ENCODE results near the gene MCUR1. TPM values are rescaled to one million over a fixed set of nuclear protein-coding genes. Genes with fewer than 3 reads are reported as not detected.
"Not testable (repeated sequence)": the region's sequence is repeated elsewhere in the genome, so short reads cannot be mapped to it uniquely, and the experiment has no call there.

MCUR1 gene
- total RNA-seq, 1 donor from 2014 or later = 20.6 TPM

DNA sequence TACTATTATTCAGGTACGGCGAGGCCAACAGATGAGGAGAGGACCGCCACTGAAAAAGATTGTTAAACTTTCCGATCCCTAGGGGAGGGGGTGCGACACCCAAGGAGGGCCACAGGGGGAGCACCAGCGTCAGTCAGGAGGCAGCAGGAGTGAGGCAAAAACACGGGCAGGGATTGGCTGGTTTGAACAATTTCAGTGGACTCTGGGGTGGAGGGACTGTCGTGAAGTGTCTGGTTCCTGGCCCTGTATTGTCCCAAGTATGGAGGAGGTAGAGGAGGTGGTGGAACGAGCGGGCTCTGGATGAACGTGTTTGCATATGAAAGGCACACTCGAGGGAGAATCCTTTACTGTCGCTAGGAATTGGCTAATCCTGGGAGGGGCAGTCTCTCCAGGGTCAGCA lies 32.5 kb upstream of the MCUR1 start:
- Mint-ChIP-seq H3K9me3 (ENCODE audit: low read depth) (no peaks in the 10 kb centered on the region), H3K36me3 (ENCODE audit: insufficient read depth) (no peaks in the 10 kb centered on the region), H3K4me1 (ENCODE audit: low read depth) (peaks cover 10% of the 10 kb centered on the region), H3K27me3 (no peaks in the 10 kb centered on the region), H3K27ac (no peak overlapping the region), H3K4me3 (ENCODE audit: low read depth) (no peak overlapping the region)
- DNase-seq (ENCODE audit: low spot score, unreplicated experiment) = no peak
- TF ChIP-seq CTCF (IDR thresholded peaks at IDR 0.05; ENCODE audit: unreplicated experiment) = no peak

DNA sequence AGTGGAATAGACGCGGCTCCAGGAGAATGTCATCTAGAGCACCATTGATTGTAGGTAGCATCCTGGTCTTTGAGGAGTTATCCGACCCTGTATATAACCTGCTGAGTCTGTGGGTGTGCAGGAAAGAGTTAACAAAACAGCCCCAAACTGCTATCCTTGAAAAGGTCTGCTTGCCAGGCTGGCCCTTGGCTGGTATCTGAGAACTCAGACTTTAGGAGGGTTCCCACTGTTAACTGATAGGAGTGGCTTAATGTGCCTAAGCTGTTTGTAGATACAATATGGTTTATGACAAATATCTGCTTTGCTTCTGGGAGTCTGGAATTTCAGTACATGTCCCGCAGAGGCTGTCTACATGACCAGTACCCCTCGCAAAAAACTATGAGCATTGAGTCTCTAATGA lies 27.6 kb upstream of the MCUR1 start:
- TF ChIP-seq CTCF (IDR thresholded peaks at IDR 0.05; ENCODE audit: unreplicated experiment) = no peak
- no peaks in the 10 kb centered on the region for H3K4me1 Mint-ChIP-seq (ENCODE audit: low read depth)
- no peak overlapping the region for H3K27ac Mint-ChIP-seq
- H3K36me3 Mint-ChIP-seq (ENCODE audit: insufficient read depth) = no peaks in the 10 kb centered on the region
- no peak overlapping the region for H3K4me3 Mint-ChIP-seq (ENCODE audit: low read depth)
- no peak for DNase-seq (ENCODE audit: low spot score, unreplicated experiment)
- no peaks in the 10 kb centered on the region for H3K9me3 Mint-ChIP-seq (ENCODE audit: low read depth)
- peaks cover 3% of the 10 kb centered on the region for H3K27me3 Mint-ChIP-seq

- H3K36me3 Mint-ChIP-seq (ENCODE audit: insufficient read depth) = no peaks in the 10 kb centered on the region
- no peak overlapping the region for H3K27ac Mint-ChIP-seq
- DNase-seq (ENCODE audit: low spot score, unreplicated experiment) = no peak
- H3K4me1 Mint-ChIP-seq (ENCODE audit: low read depth) = no peaks in the 10 kb centered on the region
- no peak for TF ChIP-seq CTCF (IDR thresholded peaks at IDR 0.05; ENCODE audit: unreplicated experiment)
- no peak overlapping the region for H3K4me3 Mint-ChIP-seq (ENCODE audit: low read depth)
- H3K9me3 Mint-ChIP-seq (ENCODE audit: low read depth) = no peaks in the 10 kb centered on the region
- H3K27me3 Mint-ChIP-seq = peaks cover 8% of the 10 kb centered on the region
These were observed 24.3 kb upstream of the MCUR1 start for GRCh38 chr6:13838616-13839015.

- H3K27ac Mint-ChIP-seq = no peak overlapping the region
- TF ChIP-seq CTCF (IDR thresholded peaks at IDR 0.05; ENCODE audit: unreplicated experiment) = no peak
- peaks cover 8% of the 10 kb centered on the region for H3K27me3 Mint-ChIP-seq
- H3K36me3 Mint-ChIP-seq (ENCODE audit: insufficient read depth) = no peaks in the 10 kb centered on the region
- H3K9me3 Mint-ChIP-seq (ENCODE audit: low read depth) = no peaks in the 10 kb centered on the region
- no peak overlapping the region for H3K4me3 Mint-ChIP-seq (ENCODE audit: low read depth)
- no peaks in the 10 kb centered on the region for H3K4me1 Mint-ChIP-seq (ENCODE audit: low read depth)
- DNase-seq (ENCODE audit: low spot score, unreplicated experiment) = no peak
These were observed 21.8 kb upstream of the MCUR1 start for GRCh38 chr6:13836170-13836569.

DNA sequence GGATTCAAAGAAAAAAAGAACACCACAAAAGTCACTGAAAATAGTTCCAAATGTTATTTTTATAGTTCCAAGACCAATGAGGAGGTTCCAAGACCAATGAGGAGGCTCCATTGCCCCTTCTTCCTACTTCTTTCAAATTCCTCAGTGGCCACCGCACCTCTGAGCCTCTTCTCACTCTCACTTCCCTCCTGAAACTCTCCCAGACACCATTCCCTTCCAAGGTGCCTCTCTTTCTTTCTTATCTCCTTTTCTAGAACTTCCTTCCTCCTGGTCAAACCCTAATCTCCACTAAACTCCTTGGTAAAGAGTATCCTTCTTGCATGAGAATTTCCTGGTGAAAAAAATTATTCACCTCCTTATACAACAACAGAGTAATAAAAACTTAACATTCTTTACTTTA lies 20.4 kb upstream of the MCUR1 start:
- TF ChIP-seq CTCF (IDR thresholded peaks at IDR 0.05; ENCODE audit: unreplicated experiment) = no peak
- H3K4me1 Mint-ChIP-seq (ENCODE audit: low read depth) = no peaks in the 10 kb centered on the region
- DNase-seq (ENCODE audit: low spot score, unreplicated experiment) = no peak
- no peak overlapping the region for H3K27ac Mint-ChIP-seq
- H3K27me3 Mint-ChIP-seq = peaks cover 8% of the 10 kb centered on the region
- H3K4me3 Mint-ChIP-seq (ENCODE audit: low read depth) = no peak overlapping the region
- H3K9me3 Mint-ChIP-seq (ENCODE audit: low read depth) = peaks cover 7% of the 10 kb centered on the region
- no peaks in the 10 kb centered on the region for H3K36me3 Mint-ChIP-seq (ENCODE audit: insufficient read depth)

DNA sequence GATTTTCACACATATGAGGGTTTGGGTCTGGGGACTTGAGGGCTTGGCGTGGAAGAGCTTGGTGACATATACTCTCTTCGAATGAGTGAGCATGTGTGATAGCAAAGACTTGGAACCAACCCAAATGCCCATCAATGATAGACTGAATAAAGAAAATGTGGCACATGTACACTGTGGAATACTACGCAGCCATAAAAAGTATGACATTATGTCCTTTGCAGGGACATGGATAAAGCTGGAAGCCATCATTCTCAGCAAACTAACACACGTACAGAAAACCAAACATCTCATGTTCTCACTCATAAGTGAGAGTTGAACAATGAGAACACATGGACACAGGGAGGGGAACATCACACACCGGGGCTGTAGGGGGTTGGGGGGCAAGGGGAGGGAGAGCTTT lies 19.7 kb upstream of the MCUR1 start:
- DNase-seq (ENCODE audit: low spot score, unreplicated experiment); H3K27me3 Mint-ChIP-seq; H3K36me3 Mint-ChIP-seq (ENCODE audit: insufficient read depth); H3K27ac Mint-ChIP-seq; H3K4me1 Mint-ChIP-seq (ENCODE audit: low read depth); H3K9me3 Mint-ChIP-seq (ENCODE audit: low read depth); H3K4me3 Mint-ChIP-seq (ENCODE audit: low read depth): not testable (repeated sequence)
